ENCODE measurements around the gene SRCAP.
"Not testable (repeated sequence)": the region's sequence is repeated elsewhere in the genome, so short reads cannot be mapped to it uniquely, and the experiment has no call there.

Gene SRCAP

GRCh38 chr16:30664616-30665109 is 34.3 kb upstream of the SRCAP start:
- no peak for DNase-seq

GRCh38 chr16:30665155-30665829 is 33.7 kb upstream of the SRCAP start:
- DNase-seq: no peak

GRCh38 chr16:30665830-30666190 is 33.2 kb upstream of the SRCAP start:
- no peak for DNase-seq

- DNase-seq: no peak
Observed at GRCh38 chr16:30666681-30667080, 32.3 kb upstream of the SRCAP start.

GRCh38 chr16:30667361-30667905 is 31.5 kb upstream of the SRCAP start:
- no peak for DNase-seq

- DNase-seq: no peak
Observed at GRCh38 chr16:30668393-30668792, 30.6 kb upstream of the SRCAP start.

GRCh38 chr16:30669026-30669902 is 29.7 kb upstream of the SRCAP start:
- DNase-seq: no peak

- no peak for DNase-seq
Observed at GRCh38 chr16:30669903-30670824, 28.8 kb upstream of the SRCAP start.

- no peak for DNase-seq
Observed at GRCh38 chr16:30675143-30675542, 23.8 kb upstream of the SRCAP start.

GRCh38 chr16:30677931-30678585 is 20.9 kb upstream of the SRCAP start:
- DNase-seq: no peak

GRCh38 chr16:30678586-30678970 is 20.4 kb upstream of the SRCAP start:
- no peak for DNase-seq

GRCh38 chr16:30680326-30680725 is 18.6 kb upstream of the SRCAP start:
- DNase-seq: no peak

GRCh38 chr16:30688701-30689100 is 10.3 kb upstream of the SRCAP start:
- DNase-seq: no peak

GRCh38 chr16:30691907-30692306 is 7.1 kb upstream of the SRCAP start:
- DNase-seq: no peak

- peak; percentile 76 to 86 for DNase-seq
Observed at GRCh38 chr16:30692396-30693064, 6.4 kb upstream of the SRCAP start.

GRCh38 chr16:30694926-30695693 is 3.9 kb upstream of the SRCAP start:
- DNase-seq: peak in 1 of 2 donors; percentile 39

- DNase-seq: not testable (repeated sequence)
Observed at GRCh38 chr16:30696646-30697045, 2.3 kb upstream of the SRCAP start.

- peak in 1 of 2 donors; percentile 97 for DNase-seq
Observed at GRCh38 chr16:30697264-30698138, 1.5 kb upstream of the SRCAP start.

- DNase-seq: peak; percentile 93 to 97
Observed at GRCh38 chr16:30698139-30698815, 694 bp upstream of the SRCAP start.
